D721Med (cell line): ENCODE data around the gene DNAJC11.

Experiments used
- DNase-seq: peaks from one replicate; pipeline ENCODE4 v3.0.0; 2011; ENCODE audit warnings: low spot score; ENCODE audit not compliant: insufficient read length
- FAIRE-seq: peaks from 2 replicates; lab custom pipeline; 2011; peaks lifted over from hg19 to GRCh38; lab: Jason Lieb, UNC
- TF ChIP-seq, protein P1 (sequence below): IDR thresholded peaks from 2 replicates; pipeline ENCODE4 v1.5.1; 2012; ENCODE audit warnings: mild to moderate bottlenecking, control low read depth; ENCODE audit not compliant: insufficient read depth; ENCODE audit errors: missing control alignments

Gene DNAJC11

DNA sequence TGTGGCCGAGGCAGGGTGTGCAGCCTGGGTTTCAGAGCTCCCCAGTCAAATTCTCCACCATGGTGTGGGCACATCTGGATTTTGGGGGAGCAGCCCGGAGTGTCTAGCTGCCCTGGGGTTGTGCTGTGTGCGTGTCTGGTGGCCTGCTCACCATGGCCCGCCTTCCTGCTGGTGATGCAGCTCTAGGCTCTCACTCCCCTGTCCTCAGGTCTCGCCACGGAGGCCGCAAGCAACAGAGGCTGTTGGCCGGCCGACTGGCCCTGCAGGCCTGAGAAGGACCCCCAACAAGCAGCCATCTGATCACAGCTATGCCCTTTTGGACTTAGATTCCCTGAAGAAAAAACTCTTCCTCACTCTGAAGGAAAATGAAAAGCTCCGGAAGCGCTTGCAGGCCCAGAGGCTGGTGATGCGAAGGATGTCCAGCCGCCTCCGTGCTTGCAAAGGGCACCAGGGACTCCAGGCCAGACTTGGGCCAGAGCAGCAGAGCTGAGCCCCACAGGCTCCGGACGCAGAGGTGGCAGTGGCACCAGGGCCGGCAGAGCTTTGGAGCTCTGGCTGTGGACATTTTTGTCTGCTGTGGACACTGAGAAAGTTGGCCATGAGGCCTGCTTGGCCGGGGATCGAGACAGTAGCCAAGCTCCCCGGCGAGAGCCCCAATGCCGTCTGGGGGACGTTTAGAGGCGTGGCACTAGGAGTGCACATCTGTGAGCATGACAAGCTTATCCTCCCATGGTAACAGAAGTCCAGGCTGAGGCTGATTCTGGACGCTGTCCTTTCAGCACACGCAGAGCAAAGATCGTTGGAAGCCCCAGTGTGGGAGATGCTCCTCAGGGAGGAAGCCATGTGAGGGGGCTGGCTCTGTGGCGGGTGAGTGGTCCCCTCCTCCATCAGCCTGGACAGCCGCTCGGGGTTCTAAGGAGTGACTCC is 68.8 kb downstream of the DNAJC11 start:
- TF ChIP-seq, protein P1, sequence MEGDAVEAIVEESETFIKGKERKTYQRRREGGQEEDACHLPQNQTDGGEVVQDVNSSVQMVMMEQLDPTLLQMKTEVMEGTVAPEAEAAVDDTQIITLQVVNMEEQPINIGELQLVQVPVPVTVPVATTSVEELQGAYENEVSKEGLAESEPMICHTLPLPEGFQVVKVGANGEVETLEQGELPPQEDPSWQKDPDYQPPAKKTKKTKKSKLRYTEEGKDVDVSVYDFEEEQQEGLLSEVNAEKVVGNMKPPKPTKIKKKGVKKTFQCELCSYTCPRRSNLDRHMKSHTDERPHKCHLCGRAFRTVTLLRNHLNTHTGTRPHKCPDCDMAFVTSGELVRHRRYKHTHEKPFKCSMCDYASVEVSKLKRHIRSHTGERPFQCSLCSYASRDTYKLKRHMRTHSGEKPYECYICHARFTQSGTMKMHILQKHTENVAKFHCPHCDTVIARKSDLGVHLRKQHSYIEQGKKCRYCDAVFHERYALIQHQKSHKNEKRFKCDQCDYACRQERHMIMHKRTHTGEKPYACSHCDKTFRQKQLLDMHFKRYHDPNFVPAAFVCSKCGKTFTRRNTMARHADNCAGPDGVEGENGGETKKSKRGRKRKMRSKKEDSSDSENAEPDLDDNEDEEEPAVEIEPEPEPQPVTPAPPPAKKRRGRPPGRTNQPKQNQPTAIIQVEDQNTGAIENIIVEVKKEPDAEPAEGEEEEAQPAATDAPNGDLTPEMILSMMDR = no peak
- FAIRE-seq = no peak
- no peak for DNase-seq

DNA sequence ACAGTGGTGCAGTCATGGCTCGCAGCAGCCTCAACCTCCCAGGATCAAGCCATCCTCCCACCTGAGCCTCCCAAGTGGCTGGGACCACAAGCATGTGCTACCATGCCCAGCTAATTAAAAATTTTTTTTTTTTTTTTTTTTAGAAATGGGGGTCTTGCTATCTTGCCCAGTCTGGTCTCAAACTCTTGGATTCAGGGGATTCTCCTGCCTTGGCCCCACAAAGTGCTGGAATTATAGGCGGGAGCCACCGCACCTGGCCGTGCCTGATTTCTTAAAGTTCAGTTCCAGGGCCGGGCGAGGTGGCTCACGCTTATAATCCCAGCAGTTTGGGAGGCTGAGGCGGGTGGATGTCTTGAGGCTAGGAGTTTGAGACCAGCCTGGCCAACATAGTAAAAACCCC is 70.6 kb downstream of the DNAJC11 start:
- no peak for FAIRE-seq
- TF ChIP-seq, protein P1 = no peak
- no peak for DNase-seq

DNA sequence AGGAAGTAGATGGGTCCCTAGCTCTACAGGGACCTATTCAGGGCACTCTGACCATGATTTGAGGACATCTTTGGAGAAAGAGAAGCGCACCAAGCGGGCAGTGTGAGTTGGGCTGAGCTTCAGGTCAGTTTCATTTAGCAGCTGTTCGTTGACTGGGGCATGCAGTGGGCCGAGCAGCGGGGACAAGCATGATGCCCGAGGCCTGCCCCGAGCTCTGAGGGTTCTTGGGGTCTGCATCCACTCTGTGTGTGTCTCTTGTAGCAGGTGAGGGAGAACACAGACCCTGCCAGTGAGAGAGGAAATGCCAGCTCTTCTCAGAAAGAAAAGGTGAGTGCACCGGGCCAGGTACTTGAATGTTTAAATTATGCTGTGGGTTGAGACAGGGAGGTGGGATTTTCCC is 71.6 kb downstream of the DNAJC11 start:
- TF ChIP-seq, protein P1 = no peak
- DNase-seq (no peak), FAIRE-seq (no peak)

DNA sequence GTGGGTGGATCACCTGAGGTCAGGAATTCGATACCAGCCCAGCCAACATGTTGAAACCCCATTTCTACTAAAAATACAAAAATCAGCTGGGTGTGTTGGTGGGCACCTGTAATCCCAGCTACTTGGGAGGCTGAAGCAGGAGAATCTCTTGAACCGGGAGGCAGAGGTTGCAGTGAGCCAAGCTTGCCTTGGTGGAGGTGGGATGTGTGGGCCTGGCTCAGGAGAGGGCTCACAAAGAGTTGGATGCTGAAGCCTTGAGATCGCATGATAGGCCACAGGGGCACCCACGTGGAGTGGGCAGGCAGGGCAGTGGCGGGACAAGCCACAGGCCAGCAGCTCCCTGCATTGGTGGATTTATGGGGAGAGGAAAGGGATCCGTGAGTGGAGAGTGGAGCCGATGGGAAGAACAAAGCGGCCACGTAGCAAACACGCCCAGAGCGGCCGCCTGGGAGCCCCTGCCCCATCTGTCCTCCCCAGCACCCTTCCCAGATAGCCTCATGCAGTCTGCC is 72.6 kb downstream of the DNAJC11 start:
- FAIRE-seq = no peak
- TF ChIP-seq, protein P1 = no peak
- no peak for DNase-seq

DNA sequence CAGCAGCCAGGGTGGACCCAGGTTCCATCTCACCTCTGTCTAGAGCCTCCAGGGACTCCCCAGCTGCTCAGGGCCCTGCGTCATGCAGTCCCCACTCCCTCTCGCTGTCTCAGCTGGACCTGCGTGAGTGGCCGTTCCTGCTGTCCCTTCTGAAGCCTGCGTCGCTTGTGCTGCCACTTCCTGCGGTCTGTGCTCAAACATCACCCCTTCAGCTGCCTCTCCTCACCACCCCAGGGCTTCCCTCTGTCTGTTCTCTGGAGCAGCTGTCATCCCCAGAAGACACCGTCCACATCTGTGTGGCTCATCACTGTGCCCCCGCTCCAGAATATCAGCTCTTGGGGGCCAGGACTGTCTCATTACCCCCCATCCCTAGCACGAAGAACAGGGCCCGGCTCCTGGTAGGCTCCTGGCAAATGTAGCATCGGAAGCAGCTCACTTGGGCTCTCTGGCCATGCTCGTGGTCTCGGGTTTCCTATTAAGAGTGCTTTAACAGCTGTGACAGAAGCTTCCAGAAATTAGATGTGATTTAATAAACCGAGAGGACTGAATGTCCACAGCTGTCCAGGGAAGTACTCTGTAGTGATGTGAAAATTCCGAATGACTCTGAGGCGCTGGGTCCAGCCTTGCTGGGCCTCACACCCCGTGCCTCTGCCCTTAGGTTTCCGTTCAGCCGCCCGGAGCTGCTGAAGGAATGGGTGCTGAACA is 73.6 kb downstream of the DNAJC11 start:
- TF ChIP-seq, protein P1 = no peak
- FAIRE-seq = no peak
- DNase-seq = no peak

DNA sequence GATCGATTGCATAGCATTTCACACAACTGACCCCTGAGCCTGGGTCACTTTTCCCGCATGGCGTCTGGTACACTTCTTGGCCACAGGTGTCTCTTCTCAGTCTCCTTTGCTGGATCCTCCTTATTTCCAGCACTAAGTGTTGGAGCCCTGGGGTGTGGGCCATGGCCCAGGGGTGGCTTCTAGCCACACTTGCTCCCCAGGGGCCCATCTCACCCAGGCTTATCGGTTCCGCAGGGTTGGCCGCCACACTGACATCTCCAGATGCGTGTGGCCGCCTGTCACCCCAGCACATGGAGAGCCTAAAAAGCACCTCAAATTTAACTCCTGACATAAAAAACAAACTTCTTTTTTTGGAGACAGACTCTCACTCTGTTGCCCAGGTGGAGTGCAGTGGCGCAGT is 74.6 kb downstream of the DNAJC11 start:
- DNase-seq (no peak), FAIRE-seq (no peak)
- TF ChIP-seq, protein P1 = no peak
